Stimulated activated CD4-positive, alpha-beta T cell treated with anti-CD3 and anti-CD28 coated beads, Interleukin-4, amount 100 ng/mL, for 1 hour (primary cell): Measurements from ENCODE around the gene MED19.
A peak's percentile ranks its signal among the peaks of the same experiment; 100 is the strongest.
"Not testable (repeated sequence)": the region's sequence is repeated elsewhere in the genome, so short reads cannot be mapped to it uniquely, and the experiment has no call there.

Experiments used
- DNase-seq: peaks from one replicate; pipeline ENCODE4 v3.0.0-alpha.2; 2020

The MED19 gene

DNA sequence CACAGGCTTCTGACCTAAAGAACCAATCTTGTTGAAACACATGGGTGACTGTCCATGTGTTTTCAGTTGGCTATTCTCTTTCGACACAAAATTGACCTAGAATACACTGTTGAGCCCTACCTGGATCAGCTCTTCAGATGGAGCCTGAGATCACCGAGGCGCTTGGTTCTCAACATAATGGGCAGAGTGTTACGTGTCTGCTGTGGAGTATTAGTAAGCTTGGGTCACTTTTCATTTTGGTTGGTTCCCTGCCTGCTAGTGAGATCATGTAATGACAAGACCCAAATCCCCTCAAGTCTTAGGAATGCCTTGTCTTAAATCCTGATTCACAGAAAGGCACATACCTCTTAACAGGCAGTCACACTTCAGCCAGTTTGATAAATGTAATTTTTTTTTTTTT, 8.7 kb downstream of the MED19 start:
- no peak for DNase-seq

DNA sequence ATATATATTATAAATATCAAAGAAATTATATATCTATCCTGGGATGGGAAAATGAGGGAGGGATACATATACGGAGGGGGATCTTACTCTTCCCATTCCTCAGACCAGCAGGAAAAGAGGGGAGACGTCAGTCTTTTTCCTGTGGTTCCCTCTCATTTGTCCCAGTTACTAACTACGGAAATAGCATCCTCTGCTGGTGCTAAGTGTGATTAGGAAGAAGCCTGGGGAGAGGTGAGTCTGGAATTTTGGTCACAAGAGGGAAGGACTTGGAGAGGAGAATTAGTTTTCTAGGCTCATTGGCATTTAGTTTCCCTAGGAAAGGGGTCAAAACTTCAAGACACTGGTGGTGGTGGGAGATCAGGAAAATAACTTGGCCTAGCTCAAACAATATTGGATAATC, 11.6 kb downstream of the MED19 start:
- no peak for DNase-seq

DNA sequence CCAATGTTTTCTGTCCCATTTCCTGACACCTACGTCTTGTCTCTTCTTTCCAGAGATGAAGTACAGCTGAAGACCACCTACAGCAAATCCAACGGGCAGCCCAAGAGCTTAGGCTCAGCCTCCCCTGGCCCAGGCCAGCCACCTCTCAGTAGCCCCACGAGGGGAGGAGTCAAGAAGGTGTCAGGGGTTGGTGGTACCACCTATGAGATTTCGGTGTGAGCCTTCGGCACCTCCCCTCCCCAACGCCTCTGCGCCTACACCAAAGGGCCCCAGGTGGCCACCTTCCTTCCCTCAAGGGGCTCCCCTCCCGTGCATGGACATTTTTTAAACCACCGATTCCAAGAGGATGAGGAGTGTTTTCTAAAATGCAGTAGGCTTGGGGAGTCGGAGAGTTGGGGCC, 12.2 kb downstream of the MED19 start:
- no peak for DNase-seq

DNA sequence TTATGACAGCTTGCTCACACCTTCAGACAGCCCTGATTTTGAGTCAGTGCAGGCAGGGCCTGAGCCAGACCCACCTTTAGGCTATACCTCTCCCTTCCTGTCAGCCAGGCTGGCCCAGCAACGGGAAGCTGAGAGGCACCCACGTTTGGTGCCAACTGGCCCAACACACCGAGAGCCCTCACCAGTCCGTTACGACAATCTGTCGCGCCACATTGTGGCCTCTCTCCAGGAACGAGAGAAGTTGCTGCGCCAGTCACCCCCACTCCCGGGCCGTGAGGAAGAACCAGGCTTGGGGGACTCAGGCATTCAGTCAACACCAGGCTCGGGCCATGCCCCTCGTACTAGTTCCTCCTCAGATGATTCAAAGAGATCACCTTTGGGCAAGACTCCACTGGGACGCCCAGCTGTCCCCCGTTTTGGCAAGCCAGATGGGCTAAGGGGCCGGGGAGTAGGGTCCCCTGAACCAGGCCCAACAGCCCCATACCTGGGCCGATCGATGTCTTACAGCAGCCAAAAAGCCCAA, 13.1 kb downstream of the MED19 start:
- DNase-seq = no peak

DNA sequence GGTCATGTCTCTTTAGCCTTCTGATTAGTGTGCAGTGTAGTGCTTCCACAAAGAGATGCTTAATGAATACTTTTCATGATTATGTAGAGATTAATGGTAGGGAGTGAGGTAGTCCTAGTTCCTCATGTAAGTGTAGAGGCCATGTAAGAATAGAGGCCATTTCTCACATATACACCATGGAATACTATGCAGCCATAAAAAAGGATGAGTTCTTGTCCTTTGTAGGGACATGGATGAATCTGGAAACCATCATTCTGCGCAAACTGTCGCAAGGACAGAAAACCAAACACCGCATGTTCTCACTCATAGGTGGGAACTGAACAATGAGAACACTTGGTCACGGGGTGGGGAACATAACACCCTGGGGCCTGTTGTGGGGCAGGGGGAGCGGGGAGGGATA, 21.5 kb downstream of the MED19 start:
- not testable (repeated sequence) for DNase-seq

DNA sequence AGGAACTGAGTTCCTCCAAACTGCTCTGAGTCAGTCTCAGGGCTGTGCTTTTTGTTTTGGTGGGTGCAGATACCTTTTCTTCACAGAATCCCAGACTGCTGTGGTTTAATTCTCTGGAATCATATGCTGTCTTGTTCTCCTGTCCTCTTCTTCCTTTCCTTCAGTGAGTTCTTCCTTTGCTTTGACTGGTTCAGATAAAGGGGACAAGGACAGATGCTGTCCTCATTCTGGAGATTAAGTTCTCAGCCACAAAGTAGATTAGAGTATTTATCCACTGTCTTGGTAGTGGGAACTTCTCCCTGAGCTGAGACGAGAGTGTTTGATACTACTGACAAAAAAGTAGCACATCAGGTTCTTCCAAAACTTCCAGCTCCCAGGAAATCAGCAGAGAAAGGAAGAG, 30.8 kb downstream of the MED19 start:
- DNase-seq = no peak

DNA sequence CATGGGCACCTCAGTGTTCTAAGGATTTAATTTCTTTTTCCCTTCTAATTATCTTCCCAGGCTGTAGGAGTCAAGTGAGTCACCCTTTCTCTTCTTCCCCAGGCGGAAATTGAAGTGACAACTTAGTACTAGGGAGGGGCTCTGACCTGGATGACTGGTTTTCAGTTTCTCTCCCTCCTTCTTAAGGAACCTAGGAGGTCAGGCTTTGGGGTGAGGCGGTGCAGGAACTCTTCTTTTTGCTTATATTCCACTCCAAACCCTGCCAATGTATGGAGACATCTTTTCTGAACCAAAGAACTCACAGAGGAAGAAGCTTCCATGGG, 31.5 kb downstream of the MED19 start:
- DNase-seq = no peak

DNA sequence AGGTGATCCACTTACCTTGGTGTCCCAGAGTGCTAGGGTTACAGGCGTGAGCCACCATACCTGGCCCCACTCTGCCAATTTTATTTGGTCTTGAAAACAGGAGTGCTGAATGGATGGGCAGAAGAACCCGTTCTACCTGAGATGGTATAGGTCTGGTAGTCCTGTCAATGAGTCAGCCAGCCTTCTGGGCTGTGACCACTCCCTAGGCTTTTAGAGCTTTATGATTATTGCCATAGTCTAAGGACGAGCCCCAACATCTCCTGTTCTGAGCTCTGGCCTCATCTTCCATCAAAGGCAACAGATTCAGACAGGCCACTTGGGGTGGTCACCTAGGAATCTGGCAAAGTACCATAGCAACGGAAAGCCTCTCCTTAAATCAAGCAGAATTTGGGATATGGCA, 32.6 kb downstream of the MED19 start:
- no peak for DNase-seq

DNA sequence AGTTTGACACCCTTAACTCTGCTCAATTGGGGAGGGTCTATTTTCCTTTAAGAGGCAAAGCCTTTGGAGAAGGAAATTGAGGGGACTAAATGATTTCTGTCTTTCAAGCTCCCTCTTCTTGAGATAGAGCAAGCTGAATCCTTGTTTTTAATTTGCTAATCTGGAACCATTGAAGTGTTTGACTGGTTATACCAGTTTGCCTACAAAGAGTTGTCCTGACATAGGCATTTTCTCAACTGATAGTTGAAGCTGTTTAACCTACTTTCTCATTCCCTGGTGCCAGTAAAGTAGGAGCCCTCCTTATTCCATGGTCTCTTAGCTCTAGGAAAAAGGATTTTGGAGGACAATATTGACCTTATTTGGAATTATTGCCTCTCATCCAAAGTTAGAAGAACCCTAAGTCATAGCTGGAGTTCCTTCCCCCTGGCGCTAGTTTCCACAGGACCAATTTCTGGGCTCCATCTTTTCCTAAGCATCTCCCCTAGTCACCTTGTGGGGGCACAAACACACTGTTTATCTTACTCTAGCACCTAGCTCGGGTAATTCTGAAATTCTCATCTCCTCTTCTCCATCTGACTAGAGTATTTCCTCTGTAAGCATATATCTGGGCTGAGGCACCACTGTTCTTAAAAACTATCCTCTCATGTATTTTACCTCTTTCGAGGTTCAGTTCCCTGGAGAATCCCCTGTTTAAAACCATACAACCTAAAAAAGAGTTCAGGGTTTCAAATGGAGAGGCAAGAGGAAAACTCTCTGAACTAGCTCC, 36.7 kb downstream of the MED19 start:
- DNase-seq = no peak

DNA sequence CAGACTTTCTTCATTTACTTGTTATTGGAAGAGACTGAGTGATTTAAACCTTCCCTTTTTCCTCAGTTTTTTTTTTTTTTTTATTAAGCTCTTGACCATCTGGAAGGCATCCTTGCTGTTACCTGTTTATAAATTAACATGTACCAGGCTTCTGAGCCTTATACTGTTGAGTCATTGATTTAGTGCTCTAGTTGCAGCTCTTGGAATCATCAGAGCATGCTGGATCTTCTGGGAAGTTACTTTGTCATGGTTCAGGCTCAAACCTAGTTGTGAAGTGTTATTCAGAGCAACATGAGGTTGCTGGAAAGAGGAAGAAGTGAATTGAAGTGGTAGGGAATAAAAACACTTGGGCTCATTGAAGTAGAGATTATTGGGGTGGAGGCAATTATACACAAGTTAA, 37.8 kb downstream of the MED19 start:
- no peak for DNase-seq

DNA sequence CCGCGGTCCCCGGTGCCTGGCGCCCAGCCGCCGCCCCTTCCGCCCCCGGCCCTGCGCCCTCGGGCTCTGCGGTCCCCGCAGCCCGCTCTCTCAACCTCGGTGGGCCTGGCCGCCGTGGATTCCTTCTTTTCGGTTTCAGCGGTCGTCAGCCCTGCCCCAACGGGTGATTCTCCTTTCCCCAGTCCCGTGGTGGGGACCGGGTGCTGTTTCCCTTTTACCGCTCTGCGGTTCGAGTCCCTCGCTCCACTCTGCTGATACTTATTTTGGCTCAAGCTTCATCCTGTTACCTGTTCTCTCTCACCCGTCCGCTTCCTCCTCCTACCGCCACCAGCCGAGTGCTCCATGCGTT, 43.6 kb downstream of the MED19 start:
- no peak for DNase-seq

DNA sequence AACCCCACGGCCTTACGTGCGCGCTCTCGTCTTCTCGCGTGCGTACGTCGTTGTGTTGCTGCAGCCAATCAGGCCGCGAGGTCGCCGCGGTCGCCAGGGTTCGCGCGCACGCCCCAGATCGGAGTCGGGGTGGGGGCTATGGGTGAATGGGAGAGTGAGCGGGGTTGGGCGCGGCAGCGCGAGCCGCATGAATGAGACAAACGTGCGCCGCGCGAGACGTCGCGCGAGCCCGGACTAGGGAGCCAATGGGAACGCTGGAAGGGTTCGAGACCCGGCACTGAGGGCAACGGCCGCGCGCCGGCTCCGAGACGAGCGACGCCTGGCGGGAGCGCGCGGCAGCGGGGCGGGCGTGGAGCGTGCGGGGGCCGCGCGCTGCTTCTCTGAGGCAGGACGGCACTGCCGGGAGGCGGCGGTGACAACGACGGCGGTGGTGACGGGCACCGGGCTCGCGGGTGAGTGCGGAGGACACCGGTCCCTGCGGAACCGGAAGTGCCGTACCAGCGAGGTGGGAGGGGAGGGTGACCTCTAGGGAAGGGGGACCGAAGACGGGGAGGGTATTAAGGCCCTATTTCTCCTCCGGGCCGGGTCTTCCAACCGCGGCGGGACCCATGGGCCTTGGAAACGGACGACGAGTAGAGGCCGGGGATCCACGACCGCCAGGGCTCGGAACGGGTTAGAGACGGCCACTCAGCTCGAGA, 44.1 kb downstream of the MED19 start, which contains the start of gene ZDHHC5:
Gene ZDHHC5, plus strand, starts transcription at position 379 of the 698 bp plus-strand sequence. CDS start 4,977 bp downstream, outside the sequence.
- peak; percentile 99 for DNase-seq

DNA sequence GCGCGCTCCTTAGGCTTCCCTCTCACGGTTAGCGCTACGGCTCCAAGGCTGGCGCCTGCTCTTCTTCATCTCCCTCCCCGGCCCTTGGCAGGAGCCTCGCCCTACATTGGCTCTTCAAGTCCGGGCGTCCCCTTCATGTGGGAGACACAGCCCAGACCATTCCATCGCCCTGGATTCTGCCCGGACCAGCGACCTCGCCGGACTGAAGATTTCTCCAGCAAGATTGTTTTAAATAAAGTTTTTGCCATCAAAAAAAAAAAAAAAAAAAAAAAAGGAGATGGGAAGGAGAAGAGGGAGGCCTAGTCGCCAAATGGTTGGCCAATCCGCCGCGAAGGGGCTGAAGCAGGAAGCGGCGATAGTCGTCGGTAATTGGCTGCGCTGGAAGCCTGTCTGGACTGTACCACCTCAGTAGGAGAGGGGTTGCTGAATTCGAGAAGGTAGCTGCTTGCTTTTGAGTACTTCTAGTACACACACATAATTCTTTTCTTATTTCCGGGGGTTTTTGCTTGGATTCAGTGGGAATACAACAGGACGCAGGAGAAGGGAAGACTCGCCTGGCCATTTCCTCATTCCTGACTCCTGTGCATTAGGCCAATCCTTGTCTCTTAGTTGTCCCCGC, 44.8 kb downstream of the MED19 start:
- DNase-seq = peak; percentile 86

DNA sequence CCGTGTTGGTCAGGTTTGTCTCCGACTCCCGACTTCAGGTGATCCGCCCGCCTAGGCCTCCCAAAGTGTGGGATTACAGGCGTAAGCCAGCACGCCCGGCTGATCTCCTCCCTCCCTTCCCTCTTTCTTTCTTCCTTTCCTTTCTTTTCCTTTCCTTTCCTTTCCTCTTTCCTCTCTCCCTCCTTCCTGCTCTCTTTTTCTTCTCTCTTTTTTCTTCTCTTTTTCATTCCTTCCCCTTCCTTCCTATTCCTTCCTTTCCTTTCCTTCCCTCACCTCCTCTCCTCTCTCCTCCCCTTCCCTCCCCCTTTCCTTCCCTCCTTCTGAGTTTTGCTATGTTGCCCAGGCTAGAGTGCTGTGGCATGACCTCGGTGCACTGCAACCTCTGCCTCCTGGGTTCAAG, 48.0 kb downstream of the MED19 start:
- DNase-seq = no peak

DNA sequence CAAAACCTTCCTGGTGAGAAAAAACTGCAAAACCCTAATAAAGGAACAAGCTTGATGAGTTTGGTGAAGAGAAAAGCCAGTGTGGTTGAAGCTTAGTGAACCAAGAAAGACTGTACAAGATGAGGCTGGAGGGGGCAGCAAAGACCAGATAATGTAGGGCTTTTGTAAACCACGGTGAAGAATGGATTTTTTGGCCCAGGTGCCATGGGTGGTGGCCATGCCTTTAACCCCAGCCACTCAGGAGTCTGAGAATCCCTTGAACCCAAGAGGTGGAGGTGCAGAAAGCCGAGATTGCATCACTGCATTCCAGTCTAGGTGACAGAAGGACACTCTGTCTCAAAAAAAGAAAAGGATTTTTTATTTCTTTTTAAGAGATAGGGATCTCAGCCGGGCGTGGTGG, 49.1 kb downstream of the MED19 start:
- no peak for DNase-seq

DNA sequence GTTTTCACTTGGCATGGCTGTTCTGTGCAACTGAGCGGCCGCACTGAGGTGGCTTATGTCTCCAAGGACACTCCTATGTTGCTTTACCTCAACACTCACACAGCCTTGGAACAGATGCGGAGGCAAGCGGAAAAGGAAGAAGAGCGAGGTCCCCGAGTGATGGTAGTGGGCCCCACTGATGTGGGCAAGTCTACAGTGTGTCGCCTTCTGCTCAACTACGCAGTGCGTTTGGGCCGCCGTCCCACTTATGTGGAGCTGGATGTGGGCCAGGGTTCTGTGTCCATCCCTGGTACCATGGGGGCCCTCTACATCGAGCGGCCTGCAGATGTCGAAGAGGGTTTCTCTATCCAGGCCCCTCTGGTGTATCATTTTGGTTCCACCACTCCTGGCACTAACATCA, 52.3 kb downstream of the MED19 start:
- DNase-seq = no peak

DNA sequence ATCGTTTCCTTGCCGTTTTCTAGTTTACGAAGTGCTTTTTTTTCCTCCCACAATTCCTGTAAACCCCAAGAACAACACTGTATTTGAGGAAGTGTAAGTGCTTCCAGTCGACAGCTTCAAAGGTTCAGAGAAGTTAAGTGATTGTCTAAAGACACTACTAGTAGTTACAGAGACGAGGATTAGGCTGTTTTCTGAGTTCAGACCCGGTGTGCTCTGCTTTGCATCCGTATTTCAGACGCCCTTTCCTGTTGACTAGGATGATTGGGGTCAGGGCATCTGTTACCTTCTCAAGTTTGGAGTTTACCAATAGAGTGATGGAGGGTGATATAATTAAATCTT, 54.0 kb downstream of the MED19 start:
- DNase-seq = no peak

DNA sequence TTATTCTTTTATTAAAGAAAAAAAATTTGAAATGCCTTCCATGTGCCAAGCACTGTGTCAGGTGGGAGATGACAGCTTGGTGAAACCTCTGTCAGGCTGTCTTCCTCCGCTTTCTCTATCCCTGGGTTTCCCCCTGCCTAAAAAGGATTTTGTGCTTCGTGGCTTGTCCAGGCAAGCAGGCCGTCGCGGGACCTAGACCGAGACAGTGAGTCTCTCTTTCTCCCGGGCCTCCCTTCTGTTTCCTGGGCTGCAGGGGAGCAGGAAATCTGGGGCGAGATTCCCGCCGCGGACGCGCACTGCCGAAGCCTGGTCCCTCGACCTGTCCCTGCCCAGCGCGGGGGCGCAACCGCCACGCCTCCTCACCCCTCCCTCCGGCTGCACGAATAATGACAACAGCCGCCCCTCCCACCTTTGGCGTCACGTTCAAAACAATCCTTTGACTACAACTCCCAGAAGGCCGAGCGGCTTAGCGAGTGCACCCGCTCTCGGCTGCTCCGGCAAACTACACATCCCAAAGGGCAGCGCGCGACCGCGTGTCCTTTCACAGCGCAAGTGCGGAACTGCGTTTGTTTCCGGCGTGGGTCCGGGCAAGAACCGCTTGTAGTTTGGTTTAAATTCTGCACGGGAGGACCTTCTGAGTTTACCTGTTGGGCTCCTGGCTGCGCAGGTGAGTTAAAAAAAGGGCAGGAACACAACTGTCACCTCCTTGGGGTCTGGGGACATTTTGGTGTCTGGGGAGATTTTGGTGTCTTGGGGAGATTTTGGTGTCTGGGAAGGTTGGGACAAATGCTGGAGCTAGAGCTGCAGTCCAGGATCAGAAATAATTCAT, 54.6 kb downstream of the MED19 start, which contains the start of gene CLP1:
Gene CLP1, plus strand, starts transcription at position 569 of the 829 bp plus-strand sequence. CDS start 1,715 bp downstream, outside the sequence.
- DNase-seq = peak; percentile 99

DNA sequence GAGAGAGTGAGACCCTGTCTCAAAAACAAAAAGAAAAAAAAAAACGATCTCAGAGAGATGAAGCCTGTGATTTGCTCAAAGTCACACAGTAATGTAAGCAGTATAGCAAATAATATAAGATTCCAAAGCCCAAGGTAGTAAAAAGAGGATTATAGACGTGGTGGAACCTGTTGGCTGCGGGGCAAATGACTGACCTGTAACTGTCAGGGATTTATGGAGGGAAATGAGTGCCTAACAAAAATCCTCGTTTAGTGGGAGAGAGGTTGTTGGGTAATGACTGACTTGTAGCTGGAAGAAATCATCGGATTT, 55.2 kb downstream of the MED19 start:
- DNase-seq = no peak
